B cell (primary cell): ENCODE data around the gene STX18. TPM values are rescaled to one million over a fixed set of nuclear protein-coding genes. Genes with fewer than 3 reads are reported as not detected.

Experiments used
- ATAC-seq: fragments of 200-7000 bp; cut with Tn5 transposase; one replicate; pipeline ENCODE4 v1.10.0; 2021; ENCODE audit warnings: low read depth, mild to moderate bottlenecking, moderate number of reproducible peaks, moderate library complexity
- CTCF ChIA-PET: fragments of 350-600 bp; sonication (Branson Sonifier 250); formaldehyde crosslinking; loops from one replicate; lab custom pipeline; 2021; ENCODE audit warnings: antibody characterized with exemption, inconsistent platforms; lab: Charles Lee
- POLR2A ChIA-PET: fragments of 350-600 bp; sonication (Branson Sonifier 250); formaldehyde crosslinking; loops from one replicate; lab custom pipeline; 2021; ENCODE audit warnings: antibody characterized with exemption; lab: Charles Lee
- DNase-seq: peaks from one replicate; pipeline ENCODE4 v3.0.0; 2013
- H2AFZ ChIP-seq: 2 replicates; pipeline ENCODE4 v1.6.1; 2012; ENCODE audit warnings: mild to moderate bottlenecking, low read depth, low read length; ENCODE audit not compliant: insufficient read depth, poor library complexity, severe bottlenecking
- H3K27ac ChIP-seq, 2 donors: 1 replicate in 1 of 2; 2 replicates in 1 of 2; pipeline ENCODE4 v1.5.1; 2012 to 2013; ENCODE audit warnings: low read length in 2 of 2, mild to moderate bottlenecking in 2 of 2, moderate library complexity in 1 of 2
- H3K27me3 ChIP-seq, 4 experiments: fragments of 200-600 bp in 1 of 4; sonication (generic) in 1 of 4; replicated peaks in 1 of 4; 1 replicate in 2 of 4; 2 replicates in 2 of 4; pipeline versions ENCODE4 v1.6.1 to v1.7.0; 2013 to 2016; ENCODE audit warnings: low read length in 3 of 4, mild to moderate bottlenecking in 2 of 4, mixed read lengths in 1 of 4, moderate library complexity in 1 of 4; ENCODE audit not compliant: insufficient read depth in 4 of 4, control insufficient read depth in 3 of 4; ENCODE audit errors: control extremely low read depth in 1 of 4
- H3K36me3 ChIP-seq, 2 experiments: replicated peaks in 1 of 2; 1 replicate in 1 of 2; 2 replicates in 1 of 2; pipeline versions ENCODE4 v1.6.1 to v1.7.1; 2013; ENCODE audit warnings: low read length in 1 of 2; ENCODE audit not compliant: insufficient read depth in 2 of 2, control insufficient read depth in 1 of 2; ENCODE audit errors: control extremely low read depth in 1 of 2, extremely low read depth in 1 of 2
- H3K4me1 ChIP-seq, 2 donors: fragments of 200-600 bp in 1 of 2; sonication (generic) in 1 of 2; 1 replicate in 1 of 2; 2 replicates in 1 of 2; pipeline versions ENCODE4 v1.5.1 to v1.6.1; 2013 to 2017; ENCODE audit warnings: low read length in 2 of 2; ENCODE audit not compliant: control insufficient read depth in 2 of 2, insufficient read depth in 2 of 2
- H3K4me2 ChIP-seq: replicated peaks from 2 replicates; pipeline ENCODE3; 2012; ENCODE audit warnings: mild to moderate bottlenecking, low read depth, low read length; ENCODE audit not compliant: poor library complexity, severe bottlenecking
- H3K4me3 ChIP-seq, 5 experiments: fragments of 200-600 bp in 1 of 5; sonication (generic) in 1 of 5; 1 replicate in 3 of 5; 2 replicates in 2 of 5; pipeline versions ENCODE4 v1.5.1 to v1.7.0; 2011 to 2016; ENCODE audit warnings: low read length in 4 of 5, mild to moderate bottlenecking in 4 of 5, low read depth in 2 of 5, control low read depth in 1 of 5, moderate library complexity in 1 of 5; ENCODE audit not compliant: insufficient read depth in 1 of 5; ENCODE audit errors: control extremely low read depth in 1 of 5, extremely low read depth in 1 of 5
- H3K79me2 ChIP-seq: fragments of 200-600 bp; sonication (generic); one replicate; pipeline ENCODE4 v1.6.0; 2016; ENCODE audit warnings: low read length; ENCODE audit not compliant: control insufficient read depth, insufficient read depth
- H3K9ac ChIP-seq: fragments of 200-600 bp; sonication (generic); 2 replicates; pipeline ENCODE4 v1.6.1; 2017; ENCODE audit warnings: mild to moderate bottlenecking, low read length, moderate library complexity
- H3K9me3 ChIP-seq, 3 donors: one replicate each; pipeline versions ENCODE4 v1.6.1 to v1.7.1; 2013; ENCODE audit warnings: low read length in 2 of 3; ENCODE audit not compliant: control insufficient read depth in 2 of 3, insufficient read depth in 1 of 3; ENCODE audit errors: control extremely low read depth in 1 of 3
- H4K20me1 ChIP-seq: 2 replicates; pipeline ENCODE4 v1.6.0; 2012; ENCODE audit warnings: mild to moderate bottlenecking, low read length; ENCODE audit not compliant: insufficient read depth, control insufficient read depth, poor library complexity, severe bottlenecking
- H3K27ac Mint-ChIP-seq: one replicate; pipeline ENCODE4 v1.8.0; 2021; ENCODE audit warnings: mixed read lengths
- H3K27me3 Mint-ChIP-seq: one replicate; pipeline ENCODE4 v1.8.0; 2021; ENCODE audit warnings: mixed read lengths
- H3K4me1 Mint-ChIP-seq: one replicate; pipeline ENCODE4 v1.8.0; 2021; ENCODE audit warnings: mixed read lengths
- H3K4me3 Mint-ChIP-seq: one replicate; pipeline ENCODE4 v1.8.0; 2021; ENCODE audit warnings: mixed read lengths
- H3K9me3 Mint-ChIP-seq: one replicate; pipeline ENCODE4 v1.8.0; 2022; ENCODE audit warnings: mixed read lengths; ENCODE audit not compliant: insufficient read depth
- EZH2 ChIP-seq: IDR thresholded peaks from 2 replicates; pipeline ENCODE4 v1.6.1; 2012; ENCODE audit warnings: borderline replicate concordance, low read depth, mild to moderate bottlenecking, moderate library complexity, low read length; ENCODE audit not compliant: insufficient read depth, poor library complexity, severe bottlenecking
- WGBS: methylation state at CpG from one replicate; pipeline ENCODE4 v1.1.5; 2013; ENCODE audit warnings: missing lambda C conversion rate; ENCODE audit not compliant: insufficient coverage; 5-methylcytosine and 5-hydroxymethylcytosine counted together
- intact Hi-C: fragments of 100-400 bp; cut with micrococcal nuclease; formaldehyde crosslinking; loops from one replicate; pipeline ENCODE4 v1.10.0; 2022
- polyA plus RNA-seq: library from polyadenylated mRNA; depleted of rRNA; stranded (reverse); fragments of >200 nt; gene quantifications from 2 replicates; pipeline ENCODE4 v1.2.3, GENCODE V29; 2012
- total RNA-seq, 2 donors: library from RNA; stranded (reverse); fragments of 120-200 nt in 1 of 2; gene quantifications; 1 replicate in 1 of 2; 2 replicates in 1 of 2; pipeline versions ENCODE4 v1.2.3 to v1.2.4, GENCODE V29; 2013 to 2022
- TF ChIP-seq, protein P1 (sequence below): fragments of 200-600 bp; IDR thresholded peaks from one replicate; pipeline ENCODE4 v1.8.0; 2022; ENCODE audit warnings: antibody characterized with exemption, mild to moderate bottlenecking

STX18 gene
- total and polyA plus RNA-seq, 2 donors (not counting 1 experiment from before 2014, with no cell fraction given) = 20.3 to 33.6 TPM

DNA sequence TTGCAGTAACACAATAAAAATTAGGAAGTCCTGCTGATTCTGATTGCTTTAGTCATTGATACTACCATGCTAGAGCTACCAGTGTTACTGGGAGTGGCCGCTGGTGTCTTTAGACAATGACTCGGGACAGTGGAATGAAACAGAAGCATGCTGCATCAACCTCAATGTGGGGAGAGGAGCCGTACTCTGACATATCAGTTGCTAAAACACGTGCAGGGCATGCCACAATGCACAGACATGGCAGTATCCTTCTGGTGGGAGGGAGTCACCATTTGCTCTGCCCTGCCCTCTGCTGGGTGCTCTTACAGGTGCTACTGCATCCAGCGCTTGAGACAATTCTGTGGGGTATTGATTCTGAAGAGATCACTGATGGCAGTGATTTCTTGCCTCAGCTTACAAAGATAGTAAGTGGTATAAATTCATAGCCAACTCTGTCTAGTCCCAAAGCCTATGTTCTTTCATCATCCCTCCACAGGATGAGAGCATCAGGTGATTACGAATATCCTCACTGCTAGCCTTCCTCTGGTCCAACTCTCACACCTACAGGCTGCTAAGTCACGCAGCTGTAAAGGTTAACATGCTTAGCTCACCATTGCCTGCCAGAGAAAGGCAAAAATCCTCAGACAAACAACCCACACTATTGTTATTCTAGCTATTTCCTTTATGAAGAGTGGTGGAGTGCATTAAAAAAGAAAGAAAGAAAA, 111.2 kb downstream of the STX18 start:
- 82% methylated on average over 5 of the region's 7 CpGs for WGBS
- Mint-ChIP-seq H3K9me3 (no peaks in the 10 kb centered on the region), H3K27me3 (no peaks in the 10 kb centered on the region), H3K27ac (no peak overlapping the region), H3K4me3 (no peak overlapping the region), H3K4me1 (no peaks in the 10 kb centered on the region)
- Histone ChIP-seq H2AFZ (no peak overlapping the region), H3K9me3 (no peaks in the 10 kb centered on the region), H3K4me2 (no peak overlapping the region), H3K4me1 (no peaks in the 10 kb centered on the region), H3K4me3 (no peak overlapping the region), H3K79me2 (no peaks in the 10 kb centered on the region), H4K20me1 (peaks cover 5% of the 10 kb centered on the region), H3K27ac (no peak overlapping the region), H3K36me3 (peaks cover 8 to 14% of the 10 kb centered on the region in 2 experiments), H3K9ac (no peak overlapping the region), H3K27me3 (no peaks in the 10 kb centered on the region)
- ChIA-PET POLR2A (no interaction called here), CTCF (interaction anchor here (0.7 to 1.1 kb wide), 4 partner anchors 10 to 60 kb away, joined by 3 read pairs; no protein-coding TSS in a partner anchor)
- ATAC-seq = no peak
- intact Hi-C loops = no loop called here
- peak; percentile 36 for DNase-seq
- TF ChIP-seq, protein P1, sequence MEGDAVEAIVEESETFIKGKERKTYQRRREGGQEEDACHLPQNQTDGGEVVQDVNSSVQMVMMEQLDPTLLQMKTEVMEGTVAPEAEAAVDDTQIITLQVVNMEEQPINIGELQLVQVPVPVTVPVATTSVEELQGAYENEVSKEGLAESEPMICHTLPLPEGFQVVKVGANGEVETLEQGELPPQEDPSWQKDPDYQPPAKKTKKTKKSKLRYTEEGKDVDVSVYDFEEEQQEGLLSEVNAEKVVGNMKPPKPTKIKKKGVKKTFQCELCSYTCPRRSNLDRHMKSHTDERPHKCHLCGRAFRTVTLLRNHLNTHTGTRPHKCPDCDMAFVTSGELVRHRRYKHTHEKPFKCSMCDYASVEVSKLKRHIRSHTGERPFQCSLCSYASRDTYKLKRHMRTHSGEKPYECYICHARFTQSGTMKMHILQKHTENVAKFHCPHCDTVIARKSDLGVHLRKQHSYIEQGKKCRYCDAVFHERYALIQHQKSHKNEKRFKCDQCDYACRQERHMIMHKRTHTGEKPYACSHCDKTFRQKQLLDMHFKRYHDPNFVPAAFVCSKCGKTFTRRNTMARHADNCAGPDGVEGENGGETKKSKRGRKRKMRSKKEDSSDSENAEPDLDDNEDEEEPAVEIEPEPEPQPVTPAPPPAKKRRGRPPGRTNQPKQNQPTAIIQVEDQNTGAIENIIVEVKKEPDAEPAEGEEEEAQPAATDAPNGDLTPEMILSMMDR = peak; percentile 57
- TF ChIP-seq EZH2 = no peak

DNA sequence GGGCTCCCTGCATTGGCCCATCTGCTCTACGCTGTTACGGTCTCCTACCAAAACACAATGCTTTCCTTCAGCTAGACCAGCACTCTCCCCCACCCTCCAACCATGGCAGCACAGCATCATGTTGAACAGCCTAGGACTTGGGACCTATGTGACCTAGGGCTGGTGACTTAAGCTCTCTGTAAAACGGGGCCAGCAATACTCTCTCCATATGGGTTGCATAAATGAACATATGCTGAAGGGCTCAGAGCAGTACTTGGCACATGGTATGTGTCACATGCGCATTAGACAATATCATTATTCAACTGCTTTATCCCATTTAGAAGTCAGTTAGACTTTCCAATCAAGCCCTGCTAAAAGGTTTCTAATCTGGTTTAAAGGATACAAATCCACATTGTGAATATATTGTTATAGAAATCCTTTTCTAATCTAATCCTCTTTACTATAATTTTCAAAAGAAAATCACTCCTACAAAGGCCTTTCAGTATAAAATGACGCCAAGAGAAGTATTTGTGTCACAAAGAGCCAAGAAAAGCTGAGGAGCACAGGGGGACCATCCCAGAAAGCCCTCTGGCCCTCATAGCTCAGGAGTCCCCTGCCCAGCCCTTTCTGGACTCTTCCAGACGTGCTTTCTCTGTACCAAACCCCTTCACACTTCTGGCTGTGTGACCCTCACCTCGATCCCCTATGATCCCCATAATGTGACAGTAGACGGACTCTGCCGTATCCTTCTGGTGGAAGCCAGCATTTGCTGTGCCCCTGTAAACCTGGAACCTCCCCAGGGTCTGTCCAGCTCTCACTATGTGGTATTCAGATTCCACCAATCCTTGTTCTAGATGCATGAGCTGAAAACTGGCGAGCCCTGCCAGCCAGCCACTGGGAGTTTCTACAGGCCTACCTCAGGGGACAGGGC, 112.6 kb downstream of the STX18 start:
- 99% methylated on average over 8 of the region's 10 CpGs for WGBS
- ChIA-PET CTCF (no interaction called here), POLR2A (no interaction called here)
- Histone ChIP-seq H3K4me1 (no peaks in the 10 kb centered on the region), H3K36me3 (peaks cover 6 to 20% of the 10 kb centered on the region in 2 experiments), H3K79me2 (no peaks in the 10 kb centered on the region), H2AFZ (no peak overlapping the region), H3K27me3 (no peaks in the 10 kb centered on the region), H3K4me2 (no peak overlapping the region), H3K4me3 (no peak overlapping the region), H3K9me3 (no peaks in the 10 kb centered on the region), H4K20me1 (peaks cover 5% of the 10 kb centered on the region), H3K9ac (no peak overlapping the region), H3K27ac (no peak overlapping the region)
- intact Hi-C loops = no loop called here
- TF ChIP-seq EZH2 = no peak
- DNase-seq (no peak), ATAC-seq (no peak)
- Mint-ChIP-seq H3K4me3 (no peak overlapping the region), H3K9me3 (no peaks in the 10 kb centered on the region), H3K4me1 (no peaks in the 10 kb centered on the region), H3K27ac (no peak overlapping the region), H3K27me3 (no peaks in the 10 kb centered on the region)
